ENCODE data around the gene CADPS2. TPM values are rescaled to one million over a fixed set of nuclear protein-coding genes. Genes with fewer than 3 reads are reported as not detected.
A peak's percentile ranks its signal among the peaks of the same experiment; 100 is the strongest.

Gene CADPS2
- total RNA-seq, 2 donors from 2014 or later = 12.1 to 13.0 TPM

DNA sequence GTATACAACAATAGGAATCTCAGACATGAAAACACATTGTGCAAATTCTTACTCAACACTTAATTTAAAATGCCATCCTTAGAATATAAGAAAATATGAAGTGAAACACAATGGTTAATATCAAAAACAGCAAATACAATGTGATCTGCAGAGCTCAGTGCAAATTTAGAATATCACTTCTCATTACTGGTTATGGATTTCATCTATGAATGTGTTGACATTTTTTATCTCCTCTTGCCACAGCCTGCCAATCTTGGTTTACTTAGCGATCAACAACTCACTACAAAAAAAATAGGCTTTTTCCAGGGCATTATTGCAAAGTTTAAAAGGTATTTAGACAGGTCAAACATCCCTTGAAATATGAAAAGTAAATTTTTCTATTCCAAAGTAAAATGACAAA is 158.5 kb downstream of the CADPS2 start:
- ATAC-seq = no peak
- intact Hi-C loops (cut with DNase I, micrococcal nuclease) = no loop called here
- no peak for DNase-seq

DNA sequence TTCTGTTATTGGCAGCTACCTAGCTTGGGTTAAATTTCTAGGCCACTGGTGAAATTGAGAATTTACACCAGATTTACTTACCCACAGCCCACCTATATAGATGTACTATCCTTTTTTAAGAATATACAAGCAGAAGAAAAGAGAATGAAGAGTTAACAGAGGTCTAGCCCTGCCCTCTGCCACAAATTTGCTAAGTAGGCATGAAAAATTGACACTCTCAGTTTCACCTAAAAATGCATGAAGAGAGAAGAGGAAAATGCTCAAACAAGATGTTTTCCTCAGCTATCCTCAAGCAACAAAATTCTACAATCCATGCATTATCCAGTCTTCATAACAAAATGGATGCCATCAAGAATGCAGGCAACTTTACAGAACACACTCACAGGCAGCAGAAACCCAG is 158.9 kb downstream of the CADPS2 start:
- DNase-seq (no peak), ATAC-seq (no peak)
- intact Hi-C loops (cut with DNase I, micrococcal nuclease) = no loop called here

DNA sequence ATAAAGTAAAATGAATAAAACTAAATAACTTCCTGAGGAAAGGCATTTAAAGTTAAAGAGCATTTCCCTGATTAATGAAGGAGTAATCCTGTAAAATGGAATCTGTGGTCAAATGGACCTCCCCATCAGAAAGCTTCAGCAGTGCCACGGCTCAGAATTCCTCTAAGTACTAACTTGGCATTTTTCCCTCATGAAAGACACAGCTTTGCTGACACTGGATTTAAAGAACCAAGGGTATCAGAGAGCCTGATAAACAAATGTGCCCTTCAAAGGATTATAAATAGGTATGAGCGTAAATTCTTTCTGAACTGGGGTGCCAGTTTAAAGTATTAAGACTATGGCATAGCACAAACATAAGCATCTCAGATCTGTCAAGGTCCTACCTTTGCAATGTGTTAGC is 159.4 kb downstream of the CADPS2 start:
- no peak for ATAC-seq
- DNase-seq = no peak
- intact Hi-C loops (cut with DNase I, micrococcal nuclease) = no loop called here

DNA sequence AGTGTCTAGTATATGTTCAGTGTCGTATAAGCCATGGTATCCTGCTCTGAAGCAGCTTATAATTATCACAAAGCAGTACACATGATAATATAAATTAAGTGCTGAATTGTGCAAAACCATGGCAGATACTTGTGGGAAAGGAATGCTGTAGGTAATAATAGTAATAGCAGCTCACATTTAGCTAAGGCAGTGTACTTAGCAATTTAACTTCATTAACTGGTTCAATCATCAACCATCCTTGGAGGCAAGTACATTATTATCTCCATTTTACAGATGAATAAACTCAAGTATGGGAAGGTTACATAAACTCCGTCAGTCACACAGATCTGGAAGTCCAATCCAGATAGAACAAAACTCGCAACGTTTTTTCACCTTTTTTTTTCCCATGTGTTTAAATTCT is 161.9 kb downstream of the CADPS2 start:
- ATAC-seq (no peak), DNase-seq (no peak)
- intact Hi-C loops (cut with DNase I, micrococcal nuclease) = no loop called here

DNA sequence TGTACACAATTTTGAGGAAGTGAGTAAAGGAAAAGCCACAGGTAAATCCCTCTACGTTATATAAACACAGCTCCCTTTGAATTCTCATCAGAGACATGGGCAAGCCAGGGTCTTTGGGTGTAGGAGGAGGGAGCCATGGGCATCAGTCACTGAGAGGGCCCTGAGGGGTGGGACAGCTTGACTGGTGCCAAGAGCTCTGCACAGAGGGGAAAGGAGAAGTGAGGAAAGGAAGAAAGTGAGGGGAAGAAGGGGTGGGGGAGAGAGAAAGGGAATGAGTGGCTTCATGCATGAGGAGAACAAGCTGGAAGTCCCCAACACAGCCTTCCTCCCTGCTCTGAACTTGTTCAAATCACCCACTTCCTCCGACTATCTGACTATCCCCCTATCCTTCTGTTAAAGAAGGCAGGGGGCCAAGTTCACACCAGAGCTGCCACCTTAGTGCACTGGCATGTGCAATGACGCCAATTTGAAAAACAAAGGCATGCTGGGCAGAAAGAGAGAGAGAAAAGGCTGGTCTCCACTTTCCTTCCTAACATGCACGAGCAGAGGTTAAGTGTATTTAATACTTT is 167.2 kb downstream of the CADPS2 start:
- ATAC-seq = peak; percentile 50
- DNase-seq = no peak
- intact Hi-C loops (cut with DNase I, micrococcal nuclease) = no loop called here

DNA sequence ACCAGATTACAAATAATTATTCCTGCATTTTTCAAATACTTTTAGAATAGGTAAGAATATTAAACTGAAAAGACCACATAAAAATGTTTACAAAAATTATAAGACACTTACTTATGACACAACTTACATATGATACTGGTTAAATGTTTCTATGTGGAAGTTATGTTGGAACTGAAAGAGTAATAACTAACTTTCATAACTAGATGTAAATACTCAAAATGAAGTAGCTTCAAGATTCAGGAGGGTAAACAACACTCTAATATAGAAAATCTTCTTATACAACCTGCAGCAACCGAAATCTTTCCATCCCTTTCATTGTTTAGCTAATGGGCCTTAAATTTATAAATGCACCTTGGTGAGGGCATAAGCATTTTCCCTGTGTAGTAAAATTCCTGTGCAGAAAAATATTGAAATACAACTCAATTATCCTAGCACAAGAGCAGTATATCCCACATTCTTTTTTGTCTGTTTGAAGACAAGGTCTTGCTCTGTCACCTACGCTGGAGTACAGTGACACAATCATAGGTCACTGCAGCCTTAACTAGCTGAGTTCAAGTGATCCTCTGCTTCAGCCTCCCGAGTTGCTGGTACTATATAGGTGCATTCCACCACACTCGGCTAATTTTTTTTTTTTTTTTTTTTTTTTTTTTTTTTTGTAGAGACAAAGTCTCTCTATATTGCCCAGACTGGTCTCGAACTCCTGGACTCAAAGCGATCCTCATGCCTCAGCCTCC is 168.7 kb downstream of the CADPS2 start:
- ATAC-seq (no peak), DNase-seq (no peak)
- intact Hi-C loops (cut with DNase I, micrococcal nuclease) = no loop called here

DNA sequence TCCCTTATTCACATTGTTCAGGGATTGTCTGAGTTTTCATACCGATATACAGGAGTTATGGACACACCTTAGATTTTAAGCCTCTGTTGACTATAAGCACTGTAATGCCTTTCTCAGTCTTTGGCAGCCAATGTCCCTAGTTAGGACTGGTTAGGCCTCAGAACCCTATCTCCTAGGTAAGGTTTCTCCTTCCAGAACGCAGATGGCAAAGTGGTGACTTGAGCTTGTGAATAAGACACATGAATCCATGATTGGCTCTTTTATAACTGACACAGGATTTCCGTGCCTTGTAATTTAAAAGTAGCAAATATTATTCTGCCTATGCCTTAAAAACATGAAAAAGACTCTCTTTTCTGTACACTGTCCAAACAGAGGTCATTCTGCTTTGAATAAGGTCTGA is 171.1 kb downstream of the CADPS2 start:
- ATAC-seq = no peak
- no peak for DNase-seq
- intact Hi-C loops (cut with DNase I, micrococcal nuclease) = no loop called here

DNA sequence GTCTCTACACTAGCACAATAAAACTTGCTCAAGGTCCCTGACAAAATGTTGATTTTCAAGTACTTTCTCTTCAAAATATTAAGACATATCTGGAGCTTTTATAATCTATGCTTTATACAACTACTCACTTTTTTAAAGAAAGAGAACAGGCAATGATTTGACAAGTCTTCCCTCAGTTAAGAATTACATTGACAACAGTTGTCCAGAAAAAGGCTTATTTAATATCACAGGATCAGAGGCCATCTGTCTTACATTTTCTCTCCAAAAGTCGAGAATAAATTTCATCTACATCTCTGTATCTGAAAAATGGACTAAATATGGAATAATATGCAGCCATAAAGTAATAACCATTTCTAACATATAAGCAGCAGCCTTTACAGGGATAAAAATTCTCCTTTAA is 175.3 kb downstream of the CADPS2 start:
- ATAC-seq (no peak), DNase-seq (no peak)
- intact Hi-C loops (cut with DNase I, micrococcal nuclease) = no loop called here

DNA sequence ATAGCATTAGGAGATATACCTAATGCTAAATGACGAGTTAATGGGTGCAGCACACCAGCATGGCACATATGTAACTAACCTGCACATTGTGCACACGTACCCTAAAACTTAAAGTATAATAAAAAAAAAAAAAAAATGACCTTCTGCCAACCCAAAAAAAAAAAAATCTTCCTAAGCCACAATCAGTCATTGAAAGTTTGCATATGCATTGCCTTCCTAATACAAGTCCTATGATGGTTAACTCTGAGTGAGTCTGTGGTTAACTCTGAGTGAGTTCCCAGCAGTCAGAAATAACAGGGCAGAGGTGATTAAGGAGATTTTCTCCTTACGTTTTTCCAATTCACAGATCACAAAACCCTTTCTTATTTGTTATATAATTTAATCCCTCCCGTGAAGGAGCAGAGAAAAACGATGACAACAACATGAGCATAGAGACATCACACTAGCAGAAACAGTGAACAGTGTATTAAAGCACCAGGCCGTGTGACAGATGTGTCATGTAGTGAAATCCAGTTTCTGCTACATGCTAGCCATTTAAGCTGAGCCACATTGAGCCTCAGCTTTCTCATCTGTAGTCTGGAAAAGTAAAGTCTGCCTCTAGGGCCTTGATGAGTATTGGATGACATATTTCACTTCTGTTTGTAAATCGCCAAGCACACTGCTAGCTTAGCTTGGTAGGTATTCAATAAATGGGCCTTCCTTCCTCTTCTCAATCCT is 176.2 kb downstream of the CADPS2 start:
- intact Hi-C loops (cut with DNase I, micrococcal nuclease) = no loop called here
- no peak for ATAC-seq

DNA sequence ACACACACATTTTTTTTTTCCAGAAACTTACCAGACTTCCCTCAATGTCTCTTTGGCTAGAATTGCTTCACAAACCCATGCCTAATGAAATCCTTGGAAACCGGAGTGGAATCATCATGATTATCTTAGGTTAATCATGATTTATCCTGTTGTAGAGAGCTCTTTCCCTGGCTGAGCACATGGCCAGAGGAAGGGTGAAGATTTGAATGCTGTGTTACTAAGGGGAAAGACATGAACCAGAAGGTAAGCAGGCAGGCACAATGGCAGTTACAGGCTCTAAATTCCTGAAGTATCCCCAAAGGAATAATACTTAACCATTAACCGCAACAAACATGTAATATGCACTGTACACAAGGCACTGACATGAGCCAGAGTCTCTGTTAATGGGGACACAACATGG is 179.4 kb downstream of the CADPS2 start:
- intact Hi-C loops (cut with DNase I, micrococcal nuclease) = no loop called here
- DNase-seq = no peak
- ATAC-seq = no peak

More for the DNA sequence above, 176.2 kb downstream of the CADPS2 start:
- no peak for DNase-seq

DNA sequence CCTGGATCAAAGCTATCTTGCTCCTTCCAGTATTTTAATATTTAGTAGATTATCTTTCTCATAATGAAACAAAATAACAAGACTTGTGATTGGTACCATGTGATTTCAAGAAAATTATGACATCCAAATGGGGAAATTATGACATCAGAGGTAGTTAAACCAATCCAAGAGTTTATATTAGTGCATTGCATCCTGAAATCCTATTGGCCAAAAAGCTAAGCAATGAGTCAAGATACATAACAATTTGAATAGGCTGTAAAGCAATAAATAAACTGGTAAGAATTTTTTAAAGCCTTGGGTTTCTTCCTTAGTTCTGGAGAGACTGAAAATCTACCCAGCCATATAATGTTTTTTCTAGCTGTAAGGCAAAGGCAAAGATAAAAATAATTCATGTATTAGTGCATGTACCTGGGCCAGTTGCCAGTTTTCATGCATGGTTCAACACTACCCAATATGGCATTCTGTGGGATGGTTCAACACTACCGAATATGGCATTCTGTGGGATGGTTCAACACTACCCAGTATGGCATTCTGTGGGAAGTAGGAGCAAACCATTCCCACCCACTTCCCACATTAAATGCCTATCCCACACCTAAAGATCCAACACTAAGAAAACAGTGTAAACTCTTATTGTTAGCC is 183.3 kb downstream of the CADPS2 start, which contains the start of gene RNF148:
Gene RNF148, minus strand, starts transcription at position 51 of the 639 bp plus-strand sequence. CDS start 172 bp downstream, outside the sequence.
- no peak for ATAC-seq
- intact Hi-C loops (cut with DNase I, micrococcal nuclease) = no loop called here
- no peak for DNase-seq

DNA sequence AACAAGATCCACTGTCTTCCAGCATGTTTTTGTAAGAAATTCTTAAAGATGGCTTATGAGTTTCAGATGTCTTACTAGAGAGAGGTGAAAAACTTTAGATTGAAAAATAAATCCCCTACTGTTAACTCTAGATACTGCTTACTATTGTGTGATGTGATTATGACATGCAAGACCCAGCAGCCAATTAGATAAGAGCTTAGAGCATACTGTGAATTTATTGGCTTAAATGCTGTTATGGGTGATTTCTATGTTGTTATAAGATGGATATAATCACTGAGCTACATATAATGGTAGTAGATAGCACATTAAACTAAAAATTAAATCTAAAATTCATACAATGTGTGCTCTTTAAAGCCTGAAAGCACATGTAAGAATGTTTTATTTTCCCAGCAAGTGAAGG is 187.2 kb downstream of the CADPS2 start, which contains the start of gene RNF133:
Gene RNF133, minus strand, starts transcription at position 101 of the 400 bp plus-strand sequence. CDS start 199 bp downstream, outside the sequence.
- intact Hi-C loops (cut with DNase I, micrococcal nuclease) = no loop called here
- no peak for ATAC-seq
- DNase-seq = no peak

DNA sequence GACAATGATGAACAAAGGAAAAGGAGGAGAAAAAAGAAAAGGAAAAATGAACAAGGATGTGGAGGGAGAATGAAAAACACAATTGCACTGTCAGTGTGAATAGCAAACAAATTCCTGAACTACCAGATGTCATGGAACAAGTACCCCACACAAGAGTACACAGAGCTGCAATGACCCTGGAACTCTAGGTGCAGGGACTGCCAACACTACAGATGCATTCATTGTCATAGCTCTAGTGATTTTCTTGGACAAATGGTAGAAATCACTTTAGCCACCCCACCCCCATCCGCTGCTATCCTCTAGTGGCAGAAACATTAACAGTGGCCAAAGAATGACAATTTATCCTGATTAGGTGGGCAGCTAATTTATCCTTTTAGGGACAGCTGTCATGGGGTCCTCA is 190.4 kb downstream of the CADPS2 start:
- intact Hi-C loops (cut with DNase I, micrococcal nuclease) = no loop called here
- no peak for ATAC-seq

DNA sequence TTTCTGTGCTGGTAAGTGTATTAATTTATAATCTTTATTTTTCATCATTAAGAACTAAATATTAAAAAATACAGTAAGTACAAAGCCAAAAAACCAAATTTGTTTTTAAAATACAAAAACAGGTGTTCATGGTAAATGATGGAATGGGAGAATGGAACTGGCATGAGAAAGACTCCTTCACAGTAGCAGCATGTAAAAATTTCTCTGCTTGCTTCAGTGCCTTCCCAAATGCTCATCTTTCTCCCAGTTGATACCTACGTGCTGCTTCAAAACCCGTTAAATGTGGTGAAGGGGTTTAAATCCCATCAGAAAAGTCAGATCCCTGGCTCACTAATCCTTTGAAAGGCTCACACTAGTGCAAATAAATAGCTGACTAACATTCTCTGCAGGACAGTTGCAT is 191.6 kb downstream of the CADPS2 start:
- intact Hi-C loops (cut with DNase I, micrococcal nuclease) = no loop called here
- ATAC-seq (no peak), DNase-seq (no peak)

More for the DNA sequence above, 190.4 kb downstream of the CADPS2 start:
- no peak for DNase-seq

DNA sequence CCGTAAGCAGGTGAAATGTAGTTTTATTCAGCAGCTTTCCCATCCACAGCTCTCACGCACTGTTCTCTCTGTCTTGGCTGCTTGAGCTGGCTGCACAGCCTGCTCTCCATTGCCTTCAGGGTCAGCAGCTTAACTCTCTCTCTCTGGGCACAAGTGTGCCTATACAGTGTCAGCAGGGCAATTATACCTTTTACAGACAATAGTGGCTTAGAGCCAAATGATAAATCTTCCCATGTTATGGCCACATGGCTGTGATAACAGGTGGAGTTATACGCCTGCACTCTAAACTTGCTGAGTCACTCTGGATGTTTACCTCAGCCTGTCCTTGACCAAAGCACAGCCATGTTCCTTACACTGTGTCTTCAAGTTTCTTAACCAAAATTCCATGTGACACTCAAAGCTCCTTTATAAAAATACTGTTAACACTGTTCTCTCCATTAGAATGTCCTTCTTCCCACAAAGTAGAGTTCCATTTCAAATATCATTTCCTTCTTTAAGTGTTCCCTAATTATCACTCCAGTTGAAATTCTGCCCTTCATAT is 193.4 kb downstream of the CADPS2 start:
- peak; percentile 24 for ATAC-seq
- intact Hi-C loops (cut with DNase I, micrococcal nuclease) = no loop called here
- no peak for DNase-seq

DNA sequence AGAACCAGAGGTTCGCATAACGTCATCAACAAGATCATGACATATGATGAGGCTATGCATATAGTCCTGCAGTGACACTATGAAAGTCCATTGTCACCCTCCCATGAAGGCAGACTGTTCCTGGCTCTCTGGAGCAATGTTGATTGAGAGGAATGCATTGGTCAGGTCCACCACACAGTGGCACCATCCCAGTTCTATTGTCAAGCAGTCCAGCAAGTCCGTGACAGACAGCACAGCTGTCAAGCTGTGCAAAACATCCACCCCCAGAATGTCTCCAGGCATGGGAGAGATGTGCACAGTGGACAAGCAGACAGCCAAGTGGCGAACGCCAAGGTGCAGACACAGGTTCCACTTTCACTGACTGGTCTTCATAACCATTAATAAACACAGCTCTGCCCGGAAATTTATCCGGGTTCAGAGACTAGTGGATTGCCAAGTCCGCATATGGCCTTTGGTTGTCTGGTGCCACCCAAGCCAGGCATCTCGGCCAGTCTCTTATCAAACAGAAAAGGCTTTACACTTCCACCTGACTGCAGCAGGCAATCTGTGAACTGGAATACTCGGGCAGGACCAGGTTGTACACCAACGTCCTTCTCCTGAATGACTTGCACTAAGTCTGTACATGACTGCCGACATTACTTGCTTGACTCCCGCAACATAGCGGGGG is 194.6 kb downstream of the CADPS2 start:
- intact Hi-C loops (cut with DNase I, micrococcal nuclease) = no loop called here
- no peak for ATAC-seq
- DNase-seq = no peak

DNA sequence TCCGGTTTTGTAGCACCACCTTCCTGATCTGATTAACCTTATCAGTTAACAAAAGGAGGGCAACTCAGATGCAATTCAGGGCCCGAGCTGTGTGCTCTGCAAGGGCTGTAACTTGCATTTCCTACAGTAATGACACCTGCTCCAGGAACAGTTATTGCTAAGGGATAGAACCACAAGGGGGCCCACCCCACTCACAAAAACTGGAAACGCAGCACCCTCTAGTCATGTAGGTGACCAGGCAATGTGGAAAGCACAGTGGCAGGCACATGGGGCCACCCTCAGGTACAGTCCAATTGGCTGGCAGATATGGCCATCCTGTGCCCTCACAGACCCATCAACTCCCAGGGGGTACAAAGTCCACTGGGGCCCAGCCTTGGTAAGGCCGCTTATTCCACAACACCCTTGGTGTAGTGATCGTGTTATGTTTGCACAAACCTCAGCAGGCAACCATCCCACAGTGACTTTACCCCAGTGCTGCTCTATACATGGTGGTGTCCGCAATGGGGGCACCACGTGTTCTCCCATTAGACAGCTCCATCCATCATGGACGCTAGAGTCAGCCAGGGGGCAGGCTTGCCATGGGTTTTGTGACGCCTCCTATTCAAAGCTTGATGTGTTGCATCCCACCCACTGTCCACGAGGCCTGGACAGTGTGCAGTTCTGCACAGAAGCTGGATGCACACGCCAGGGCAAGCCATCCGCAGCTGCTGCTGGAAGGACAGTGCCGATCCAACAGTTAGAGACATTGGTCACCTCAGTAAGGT is 196.7 kb downstream of the CADPS2 start:
- DNase-seq = no peak
- intact Hi-C loops (cut with DNase I, micrococcal nuclease) = no loop called here
- peak; percentile 66 for ATAC-seq

DNA sequence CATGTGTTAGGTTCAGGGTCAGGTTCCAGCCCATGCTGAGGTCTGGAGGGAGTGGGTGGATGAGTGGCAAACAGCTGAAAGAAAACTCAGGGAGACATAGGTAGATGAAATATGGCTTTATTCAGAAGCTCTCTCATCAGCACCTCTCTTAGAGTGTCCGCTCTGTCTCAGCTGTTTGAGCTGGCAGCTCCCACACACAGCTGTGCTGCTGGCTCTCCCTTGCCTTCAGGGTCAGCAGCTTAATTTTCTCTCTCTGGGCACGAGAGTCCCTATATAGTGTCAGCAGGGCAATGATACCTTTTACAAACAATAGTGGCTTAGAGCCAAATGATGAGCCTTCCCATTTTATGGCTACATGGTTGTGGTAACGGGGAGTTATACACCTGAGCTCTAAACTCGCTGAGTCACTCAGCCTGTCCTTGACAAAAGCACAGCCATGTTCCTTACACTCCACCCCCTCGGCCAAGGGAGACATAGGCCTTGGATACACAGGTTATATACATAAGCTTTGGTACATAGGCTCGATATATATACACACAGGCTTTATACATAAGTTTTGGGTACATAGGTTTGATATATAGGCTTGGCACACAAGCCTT is 197.8 kb downstream of the CADPS2 start:
- DNase-seq (no peak), ATAC-seq (no peak)
- intact Hi-C loops (cut with DNase I, micrococcal nuclease) = no loop called here
